ENCODE results near the gene MED1. TPM values are rescaled to one million over a fixed set of nuclear protein-coding genes. Genes with fewer than 3 reads are reported as not detected.
"Not testable (repeated sequence)": the region's sequence is repeated elsewhere in the genome, so short reads cannot be mapped to it uniquely, and the experiment has no call there.

The MED1 gene
- total RNA-seq, 1 donor from 2014 or later, result 45.9 TPM

- TF ChIP-seq CTCF (IDR thresholded peaks at IDR 0.05), result no peak
These were observed 74.6 kb downstream of the MED1 start for GRCh38 chr17:39376434-39376833.

GRCh38 chr17:39367805-39368204 is 83.3 kb downstream of the MED1 start:
- not testable (repeated sequence) for H3K4me3 Mint-ChIP-seq (ENCODE audit: unreplicated experiment); H3K36me3 Mint-ChIP-seq (ENCODE audit: unreplicated experiment); H3K27me3 Mint-ChIP-seq (ENCODE audit: unreplicated experiment); DNase-seq (ENCODE audit: extremely low spot score, unreplicated experiment); H3K27ac Mint-ChIP-seq (ENCODE audit: unreplicated experiment); H3K9me3 Mint-ChIP-seq (ENCODE audit: unreplicated experiment)
- H3K4me1 Mint-ChIP-seq (ENCODE audit: unreplicated experiment), result peaks cover 19% of the 10 kb centered on the region

More at GRCh38 chr17:39376434-39376833, 74.6 kb downstream of the MED1 start:
- Mint-ChIP-seq H3K4me1 (ENCODE audit: unreplicated experiment) (peaks cover 14% of the 10 kb centered on the region), H3K4me3 (ENCODE audit: unreplicated experiment) (no peak overlapping the region), H3K9me3 (ENCODE audit: unreplicated experiment) (no peaks in the 10 kb centered on the region), H3K36me3 (ENCODE audit: unreplicated experiment) (no peaks in the 10 kb centered on the region), H3K27ac (ENCODE audit: unreplicated experiment) (no peak overlapping the region), H3K27me3 (ENCODE audit: unreplicated experiment) (no peaks in the 10 kb centered on the region)
- DNase-seq (ENCODE audit: extremely low spot score, unreplicated experiment), result no peak

GRCh38 chr17:39365872-39366271 is 85.2 kb downstream of the MED1 start:
- Mint-ChIP-seq H3K4me3 (ENCODE audit: unreplicated experiment) (no peak overlapping the region), H3K9me3 (ENCODE audit: unreplicated experiment) (no peaks in the 10 kb centered on the region), H3K27me3 (ENCODE audit: unreplicated experiment) (no peaks in the 10 kb centered on the region), H3K36me3 (ENCODE audit: unreplicated experiment) (peaks cover 3% of the 10 kb centered on the region), H3K4me1 (ENCODE audit: unreplicated experiment) (peaks cover 17% of the 10 kb centered on the region), H3K27ac (ENCODE audit: unreplicated experiment) (no peak overlapping the region)
- TF ChIP-seq CTCF (IDR thresholded peaks at IDR 0.05), result no peak
- DNase-seq (ENCODE audit: extremely low spot score, unreplicated experiment), result no peak

- Mint-ChIP-seq H3K9me3 (ENCODE audit: unreplicated experiment) (no peaks in the 10 kb centered on the region), H3K4me1 (ENCODE audit: unreplicated experiment) (peaks cover 17% of the 10 kb centered on the region), H3K27ac (ENCODE audit: unreplicated experiment) (peak overlapping the region; percentile 36), H3K36me3 (ENCODE audit: unreplicated experiment) (peaks cover 3% of the 10 kb centered on the region), H3K4me3 (ENCODE audit: unreplicated experiment) (no peak overlapping the region), H3K27me3 (ENCODE audit: unreplicated experiment) (no peaks in the 10 kb centered on the region)
- TF ChIP-seq CTCF (IDR thresholded peaks at IDR 0.05), result no peak
- no peak for DNase-seq (ENCODE audit: extremely low spot score, unreplicated experiment)
These were observed 85.8 kb downstream of the MED1 start for GRCh38 chr17:39365242-39365641.

GRCh38 chr17:39364236-39365025 is 86.6 kb downstream of the MED1 start:
- no peak for DNase-seq (ENCODE audit: extremely low spot score, unreplicated experiment)
- Mint-ChIP-seq H3K4me3 (ENCODE audit: unreplicated experiment) (no peak overlapping the region), H3K27ac (ENCODE audit: unreplicated experiment) (no peak overlapping the region), H3K36me3 (ENCODE audit: unreplicated experiment) (no peaks in the 10 kb centered on the region), H3K4me1 (ENCODE audit: unreplicated experiment) (peaks cover 17% of the 10 kb centered on the region), H3K27me3 (ENCODE audit: unreplicated experiment) (no peaks in the 10 kb centered on the region), H3K9me3 (ENCODE audit: unreplicated experiment) (no peaks in the 10 kb centered on the region)
- no peak for TF ChIP-seq CTCF (IDR thresholded peaks at IDR 0.05)

Data from osteocyte (in vitro differentiated cells).